Chondrocyte (in vitro differentiated cells): ENCODE results near the gene NDOR1. TPM values are rescaled to one million over a fixed set of nuclear protein-coding genes. Genes with fewer than 3 reads are reported as not detected.

Experiments used
- DNase-seq: peaks from one replicate; pipeline ENCODE4 v3.0.0; 2021; ENCODE audit warnings: mixed read lengths, low spot score
- H3K27ac Mint-ChIP-seq: one replicate; pipeline ENCODE4 v1.8.0; 2021; ENCODE audit warnings: mild to moderate bottlenecking, moderate library complexity, mixed read lengths; ENCODE audit not compliant: unreplicated experiment
- H3K27me3 Mint-ChIP-seq: 2 replicates; pipeline ENCODE4 v1.8.0; 2021; ENCODE audit warnings: low read depth, mixed read lengths
- H3K36me3 Mint-ChIP-seq: 2 replicates; pipeline ENCODE4 v1.8.0; 2021; ENCODE audit warnings: low read depth, mixed read lengths
- H3K4me1 Mint-ChIP-seq: 2 replicates; pipeline ENCODE4 v1.8.0; 2021; ENCODE audit warnings: low read depth, mild to moderate bottlenecking, mixed read lengths
- H3K4me3 Mint-ChIP-seq: one replicate; pipeline ENCODE4 v1.8.0; 2021; ENCODE audit warnings: mild to moderate bottlenecking, moderate library complexity, mixed read lengths; ENCODE audit not compliant: unreplicated experiment
- H3K9me3 Mint-ChIP-seq: 2 replicates; pipeline ENCODE4 v1.8.0; 2021; ENCODE audit warnings: low read depth, mixed read lengths
- CTCF ChIP-seq: fragments of 200-600 bp; sonication (generic); IDR thresholded peaks from 2 replicates; pipeline ENCODE4 v1.5.0; 2021; ENCODE audit warnings: antibody characterized with exemption, mild to moderate bottlenecking, moderate library complexity
- total RNA-seq: library from RNA; stranded (reverse); gene quantifications from 3 replicates; pipeline ENCODE4 v1.2.1, GENCODE V29; 2021

NDOR1 gene
- total RNA-seq, 1 donor from 2014 or later, result 10.8 TPM

- no peaks in the 10 kb centered on the region for H3K9me3 Mint-ChIP-seq
- no peak for TF ChIP-seq CTCF
- H3K27ac Mint-ChIP-seq, result no peak overlapping the region
- H3K27me3 Mint-ChIP-seq, result peaks cover 2% of the 10 kb centered on the region
- no peak for DNase-seq
- H3K4me1 Mint-ChIP-seq, result peaks cover 6% of the 10 kb centered on the region
- H3K36me3 Mint-ChIP-seq, result no peaks in the 10 kb centered on the region
- no peak overlapping the region for H3K4me3 Mint-ChIP-seq
These were observed 23.7 kb downstream of the NDOR1 start for GRCh38 chr9:137228968-137229896.

- TF ChIP-seq CTCF, result no peak
- Mint-ChIP-seq H3K4me1 (peaks cover 6% of the 10 kb centered on the region), H3K9me3 (no peaks in the 10 kb centered on the region), H3K4me3 (no peak overlapping the region), H3K27ac (no peak overlapping the region), H3K36me3 (no peaks in the 10 kb centered on the region), H3K27me3 (peaks cover 2% of the 10 kb centered on the region)
- DNase-seq, result no peak
These were observed 24.6 kb downstream of the NDOR1 start for GRCh38 chr9:137229903-137230704.

GRCh38 chr9:137230705-137231371 lies 25.3 kb downstream of the NDOR1 start, which contains the start of gene SLC34A3:
SLC34A3 (plus strand) TSS chr9:137230901; CDS start chr9:137231703, 802 bp downstream.
- DNase-seq, result no peak
- Mint-ChIP-seq H3K27ac (no peak within 1 kb of the TSS), H3K9me3 (no peaks in the 10 kb centered on the region), H3K4me1 (peaks cover 6% of the 10 kb centered on the region), H3K27me3 (peaks cover 2% of the 10 kb centered on the region), H3K36me3 (no peaks in the 10 kb centered on the region), H3K4me3 (no peak within 1 kb of the TSS)
- no peak for TF ChIP-seq CTCF

GRCh38 chr9:137231372-137232039 lies 26.0 kb downstream of the NDOR1 start:
- no peak for DNase-seq
- Mint-ChIP-seq H3K4me3 (no peak overlapping the region), H3K27ac (no peak overlapping the region), H3K4me1 (peaks cover 6% of the 10 kb centered on the region), H3K36me3 (no peaks in the 10 kb centered on the region), H3K27me3 (peaks cover 2% of the 10 kb centered on the region), H3K9me3 (no peaks in the 10 kb centered on the region)
- TF ChIP-seq CTCF, result no peak
